Left lung (tissue), 10 donors: ENCODE results near the gene CFAP73. TPM values are rescaled to one million over a fixed set of nuclear protein-coding genes. Genes with fewer than 3 reads are reported as not detected.
A peak's percentile ranks its signal among the peaks of the same experiment; 100 is the strongest.

Experiments used
- ATAC-seq: fragments of 200-7000 bp; cut with Tn5 transposase; one replicate; pipeline ENCODE4 v1.9.1; 2020; ENCODE audit warnings: moderate library complexity
- DNase-seq, 4 donors: peaks; one replicate each; pipeline ENCODE4 v3.0.0-alpha.2; 2013 to 2020
- H3K27ac ChIP-seq, 2 donors: fragments of 200-600 bp; sonication (generic) in 1 of 2; one replicate each; pipeline versions ENCODE4 v1.5.0 to v1.8.0; 2020 to 2021
- H3K27me3 ChIP-seq, 2 donors: fragments of 200-600 bp; sonication (generic) in 1 of 2; one replicate each; pipeline versions ENCODE4 v1.5.0 to v1.8.0; 2020 to 2021
- H3K36me3 ChIP-seq, 2 donors: fragments of 200-600 bp; sonication (generic) in 1 of 2; one replicate each; pipeline versions ENCODE4 v1.5.0 to v1.8.0; 2020 to 2021
- H3K4me1 ChIP-seq, 2 donors: fragments of 200-600 bp; one replicate each; pipeline ENCODE4 v1.8.0; 2021
- H3K4me3 ChIP-seq, 2 donors: fragments of 200-600 bp; sonication (generic) in 1 of 2; one replicate each; pipeline versions ENCODE4 v1.5.0 to v1.8.0; 2020 to 2021; ENCODE audit warnings: mild to moderate bottlenecking in 1 of 2
- H3K9me3 ChIP-seq, 2 donors: fragments of 200-600 bp; sonication (generic) in 1 of 2; one replicate each; pipeline versions ENCODE4 v1.5.0 to v1.8.0; 2020 to 2021
- CTCF ChIP-seq, 2 donors: fragments of 200-600 bp; sonication (generic) in 1 of 2; IDR thresholded peaks; one replicate each; pipeline versions ENCODE4 v1.5.0 to v1.8.0; 2021; ENCODE audit warnings: antibody characterized with exemption in 2 of 2
- intact Hi-C, 2 donors: fragments of 100-400 bp; cut with DNase I; formaldehyde crosslinking; loops; one replicate each; pipeline versions ENCODE4 v1.11.2 to v1.14.2; 2022
- polyA plus RNA-seq, 6 donors: library from polyadenylated mRNA; unstranded; fragments of 120-200 nt; gene quantifications; one replicate each; pipeline ENCODE4 v1.2.1, GENCODE V29; 2013; ENCODE audit not compliant: insufficient read length in 6 of 6
- total RNA-seq, 2 donors: library from RNA; stranded (reverse); fragmentation: NEBNext Ultra II Directional; extraction: Animal tissue kit (Norgen Biotek cat#: 25700); gene quantifications; one replicate each; pipeline ENCODE4 v1.2.1, GENCODE V29; 2021
- donor health status: DM: no; HTN: yes; CAD: no.
- donor health status: DM: no; HTN: no; CAD: no.

Gene CFAP73
- total and polyA plus RNA-seq, 8 donors: 0.66 to 5.4 (median 3.6) TPM; not detected in 1

- no peak for ATAC-seq
These were observed 41.7 kb downstream of the CFAP73 start for GRCh38 chr12:113191227-113191626.

GRCh38 chr12:113194971-113195391 is 45.5 kb downstream of the CFAP73 start:
- Histone ChIP-seq H3K27me3 (no peaks in the 10 kb centered on the region), H3K4me3 (no peak overlapping the region), H3K9me3 (no peaks in the 10 kb centered on the region), H3K36me3 (peaks cover 0 to 24% of the 10 kb centered on the region in 2 donors), H3K4me1 (peaks cover 0 to 11% of the 10 kb centered on the region in 2 donors), H3K27ac (no peak overlapping the region)
- ATAC-seq (no peak), DNase-seq (no peak)
- no peak for TF ChIP-seq CTCF (IDR thresholded peaks at IDR 0.05)
- intact Hi-C loops: loop anchor here in 1 of 2 donors (10.0 kb wide), 1 partner anchor 230 kb away; the partner anchor contains the start of gene SDSL

More at GRCh38 chr12:113191227-113191626, 41.7 kb downstream of the CFAP73 start:
- DNase-seq: no peak
- H3K36me3 ChIP-seq: peaks cover 0 to 30% of the 10 kb centered on the region in 2 donors
- no peak for TF ChIP-seq CTCF (IDR thresholded peaks at IDR 0.05)
- intact Hi-C loops: loop anchor here in 1 of 2 donors (10.0 kb wide), 1 partner anchor 234 kb away; the partner anchor contains the start of gene SDSL
- H3K4me1 ChIP-seq: peaks cover 0 to 27% of the 10 kb centered on the region in 2 donors
- no peak overlapping the region for H3K27ac ChIP-seq
- no peaks in the 10 kb centered on the region for H3K9me3 ChIP-seq
- H3K27me3 ChIP-seq: no peaks in the 10 kb centered on the region
- H3K4me3 ChIP-seq: no peak overlapping the region

- Histone ChIP-seq H3K9me3 (no peaks in the 10 kb centered on the region), H3K27ac (no peak overlapping the region), H3K27me3 (no peaks in the 10 kb centered on the region), H3K4me3 (no peak overlapping the region), H3K36me3 (peaks cover 0 to 24% of the 10 kb centered on the region in 2 donors), H3K4me1 (peaks cover 0 to 17% of the 10 kb centered on the region in 2 donors)
- ATAC-seq: no peak
- intact Hi-C loops: loop anchor here in 1 of 2 donors (10.0 kb wide), 1 partner anchor 229 kb away; the partner anchor contains the start of gene SDSL
- DNase-seq: no peak
- no peak for TF ChIP-seq CTCF (IDR thresholded peaks at IDR 0.05)
These were observed 46.1 kb downstream of the CFAP73 start for GRCh38 chr12:113195598-113195997.

GRCh38 chr12:113196582-113196981 is 47.1 kb downstream of the CFAP73 start:
- Histone ChIP-seq H3K36me3 (peaks cover 0 to 14% of the 10 kb centered on the region in 2 donors), H3K27ac (no peak overlapping the region), H3K4me1 (peaks cover 0 to 27% of the 10 kb centered on the region in 2 donors), H3K4me3 (no peak overlapping the region), H3K27me3 (no peaks in the 10 kb centered on the region), H3K9me3 (no peaks in the 10 kb centered on the region)
- no peak for TF ChIP-seq CTCF (IDR thresholded peaks at IDR 0.05)
- no peak for DNase-seq
- intact Hi-C loops: loop anchor here in 1 of 2 donors (10.0 kb wide), 1 partner anchor 228 kb away; the partner anchor contains the start of gene SDSL
- no peak for ATAC-seq

GRCh38 chr12:113196990-113197389 is 47.5 kb downstream of the CFAP73 start:
- Histone ChIP-seq H3K36me3 (peaks cover 0 to 10% of the 10 kb centered on the region in 2 donors), H3K4me1 (peaks cover 0 to 27% of the 10 kb centered on the region in 2 donors), H3K27me3 (no peaks in the 10 kb centered on the region), H3K9me3 (no peaks in the 10 kb centered on the region), H3K4me3 (no peak overlapping the region), H3K27ac (no peak overlapping the region)
- peak in 2 of 4 donors; percentile 65 to 68 for DNase-seq
- peak; percentile 59 to 75 for TF ChIP-seq CTCF (IDR thresholded peaks at IDR 0.05)
- intact Hi-C loops: loop anchor here in 1 of 2 donors (10.0 kb wide), 1 partner anchor 228 kb away; the partner anchor contains the start of gene SDSL
- peak; percentile 91 for ATAC-seq
